Tibial artery (tissue), 4 donors: ENCODE measurements around the gene ZNF205.
"Not testable (repeated sequence)": the region's sequence is repeated elsewhere in the genome, so short reads cannot be mapped to it uniquely, and the experiment has no call there.

Source experiments
- DNase-seq, 2 donors: peaks; one replicate each; pipeline ENCODE4 v3.0.0-alpha.2; 2019
- H3K27ac ChIP-seq, 2 donors: fragments of 200-600 bp; sonication (generic) in 1 of 2; 1 replicate in 1 of 2; 2 replicates in 1 of 2; pipeline ENCODE4 v1.5.1; 2018 to 2019; ENCODE audit warnings: mild to moderate bottlenecking in 1 of 2
- H3K27me3 ChIP-seq, 2 donors: fragments of 200-600 bp; sonication (generic) in 1 of 2; one replicate each; pipeline versions ENCODE4 v1.5.1 to v1.6.0; 2016 to 2019
- H3K36me3 ChIP-seq, 3 donors: fragments of 200-600 bp; sonication (generic) in 2 of 3; one replicate each; pipeline ENCODE4 v1.5.1; 2016 to 2019; ENCODE audit warnings: mild to moderate bottlenecking in 2 of 3
- H3K4me1 ChIP-seq, 4 donors: fragments of 200-600 bp; sonication (generic) in 2 of 4; 1 replicate in 3 of 4; 2 replicates in 1 of 4; pipeline ENCODE4 v1.5.1; 2016 to 2019
- H3K4me3 ChIP-seq, 2 donors: fragments of 200-600 bp; sonication (generic) in 1 of 2; 1 replicate in 1 of 2; 2 replicates in 1 of 2; pipeline ENCODE4 v1.5.1; 2018 to 2019; ENCODE audit warnings: mild to moderate bottlenecking in 2 of 2
- H3K9me3 ChIP-seq, 3 donors: fragments of 200-600 bp; sonication (generic) in 1 of 3; one replicate each; pipeline ENCODE4 v1.5.1; 2016 to 2019
- intact Hi-C: fragments of 100-400 bp; cut with DNase I; formaldehyde crosslinking; loops from one replicate; pipeline ENCODE4 v1.15.0; 2023; ENCODE audit warnings: low total_unique reads
- TF ChIP-seq, protein P1 (sequence below), 2 experiments: fragments of 200-600 bp in 1 of 2; fragments of 450-650 bp in 1 of 2; IDR thresholded peaks; one replicate each; pipeline ENCODE4 v1.5.1; 2017 to 2019; ENCODE audit warnings: antibody characterized with exemption in 2 of 2, mild to moderate bottlenecking in 1 of 2, moderate library complexity in 1 of 2

Gene ZNF205

DNA sequence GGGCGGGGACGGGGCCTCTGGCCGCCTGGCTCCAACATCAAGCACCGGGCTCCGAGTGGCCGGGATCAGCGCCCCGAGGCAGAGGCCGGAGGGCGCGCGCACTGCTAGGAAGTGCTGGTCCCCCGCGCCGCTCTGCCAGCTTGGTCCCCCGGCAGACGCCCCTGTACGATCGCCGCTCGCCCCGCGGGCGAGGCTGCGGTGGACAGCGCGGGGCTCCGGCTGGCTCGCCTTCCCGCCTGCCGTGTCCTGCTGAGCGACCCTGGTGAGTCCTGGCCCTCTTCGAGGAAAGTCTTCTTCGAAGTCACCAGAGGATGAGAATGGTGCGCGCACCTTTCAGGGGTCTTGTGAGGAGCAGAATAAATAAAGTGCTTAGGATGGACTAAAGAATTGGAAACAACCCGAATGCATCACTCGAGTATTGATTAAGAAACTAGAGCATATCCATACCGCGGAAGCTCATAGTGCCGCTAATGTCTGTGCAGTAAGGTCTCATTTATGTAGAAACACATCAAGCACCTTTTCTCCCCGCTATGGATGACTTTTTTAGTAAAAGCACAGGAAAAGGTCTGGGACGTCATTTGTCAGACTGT lies 22.8 kb downstream of the ZNF205 start:
- no peak for DNase-seq
- no peaks in the 10 kb centered on the region for H3K9me3 ChIP-seq
- peaks cover 0 to 29% (median 17%) of the 10 kb centered on the region in 4 donors for H3K4me1 ChIP-seq
- H3K36me3 ChIP-seq = peaks cover 0 to 43% (median 16%) of the 10 kb centered on the region in 3 donors
- no peaks in the 10 kb centered on the region for H3K27me3 ChIP-seq
- H3K4me3 ChIP-seq = peak overlapping the region; percentile 74 to 86
- intact Hi-C loops = no loop called here
- TF ChIP-seq, protein P1, sequence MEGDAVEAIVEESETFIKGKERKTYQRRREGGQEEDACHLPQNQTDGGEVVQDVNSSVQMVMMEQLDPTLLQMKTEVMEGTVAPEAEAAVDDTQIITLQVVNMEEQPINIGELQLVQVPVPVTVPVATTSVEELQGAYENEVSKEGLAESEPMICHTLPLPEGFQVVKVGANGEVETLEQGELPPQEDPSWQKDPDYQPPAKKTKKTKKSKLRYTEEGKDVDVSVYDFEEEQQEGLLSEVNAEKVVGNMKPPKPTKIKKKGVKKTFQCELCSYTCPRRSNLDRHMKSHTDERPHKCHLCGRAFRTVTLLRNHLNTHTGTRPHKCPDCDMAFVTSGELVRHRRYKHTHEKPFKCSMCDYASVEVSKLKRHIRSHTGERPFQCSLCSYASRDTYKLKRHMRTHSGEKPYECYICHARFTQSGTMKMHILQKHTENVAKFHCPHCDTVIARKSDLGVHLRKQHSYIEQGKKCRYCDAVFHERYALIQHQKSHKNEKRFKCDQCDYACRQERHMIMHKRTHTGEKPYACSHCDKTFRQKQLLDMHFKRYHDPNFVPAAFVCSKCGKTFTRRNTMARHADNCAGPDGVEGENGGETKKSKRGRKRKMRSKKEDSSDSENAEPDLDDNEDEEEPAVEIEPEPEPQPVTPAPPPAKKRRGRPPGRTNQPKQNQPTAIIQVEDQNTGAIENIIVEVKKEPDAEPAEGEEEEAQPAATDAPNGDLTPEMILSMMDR (IDR thresholded peaks at IDR 0.05) = no peak
- H3K27ac ChIP-seq = peak overlapping the region; percentile 89 to 94

DNA sequence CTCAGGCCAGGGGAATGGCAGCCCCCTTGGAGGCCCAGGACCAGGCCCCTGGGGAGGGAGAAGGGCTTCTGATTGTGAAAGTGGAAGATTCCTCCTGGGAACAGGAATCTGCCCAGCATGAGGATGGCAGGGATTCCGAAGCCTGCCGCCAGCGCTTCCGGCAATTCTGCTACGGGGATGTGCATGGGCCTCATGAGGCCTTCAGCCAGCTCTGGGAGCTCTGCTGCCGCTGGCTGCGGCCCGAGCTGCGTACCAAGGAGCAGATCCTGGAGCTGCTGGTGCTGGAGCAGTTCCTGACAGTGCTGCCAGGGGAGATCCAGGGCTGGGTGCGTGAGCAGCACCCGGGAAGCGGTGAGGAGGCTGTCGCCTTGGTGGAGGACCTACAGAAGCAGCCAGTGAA lies 24.9 kb downstream of the ZNF205 start:
- Histone ChIP-seq H3K4me3 (no peak overlapping the region), H3K4me1 (peaks cover 0 to 28% (median 17%) of the 10 kb centered on the region in 4 donors), H3K36me3 (peaks cover 17 to 52% (median 37%) of the 10 kb centered on the region in 3 donors), H3K27me3 (no peaks in the 10 kb centered on the region), H3K9me3 (no peaks in the 10 kb centered on the region), H3K27ac (no peak overlapping the region)
- DNase-seq = no peak
- intact Hi-C loops = no loop called here
- TF ChIP-seq, protein P1 (IDR thresholded peaks at IDR 0.05) = no peak

DNA sequence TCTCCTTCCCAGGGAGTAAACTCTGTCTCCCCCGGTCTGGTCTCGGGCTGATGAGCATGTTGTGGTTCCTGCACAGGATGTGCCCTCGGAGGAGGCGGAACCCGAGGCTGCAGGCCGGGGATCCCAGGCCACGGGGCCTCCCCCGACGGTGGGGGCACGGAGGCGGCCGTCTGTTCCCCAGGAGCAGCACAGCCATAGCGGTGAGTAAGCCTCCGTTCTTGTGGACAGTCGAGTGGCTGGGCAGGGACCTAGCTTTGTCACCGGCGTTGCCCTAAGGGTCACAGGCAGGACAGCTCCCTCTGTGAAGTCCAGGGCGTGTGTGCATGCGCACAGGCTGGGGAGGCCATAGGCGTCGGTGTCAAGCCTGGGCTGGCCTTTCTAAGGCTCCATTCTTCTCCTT lies 26.0 kb downstream of the ZNF205 start:
- H3K9me3 ChIP-seq = no peaks in the 10 kb centered on the region
- intact Hi-C loops = no loop called here
- H3K27ac ChIP-seq = no peak overlapping the region
- no peak for DNase-seq
- peaks cover 0 to 23% (median 13%) of the 10 kb centered on the region in 4 donors for H3K4me1 ChIP-seq
- H3K27me3 ChIP-seq = no peaks in the 10 kb centered on the region
- TF ChIP-seq, protein P1 (IDR thresholded peaks at IDR 0.05) = no peak
- H3K4me3 ChIP-seq = no peak overlapping the region
- H3K36me3 ChIP-seq = peaks cover 24 to 61% (median 44%) of the 10 kb centered on the region in 3 donors

DNA sequence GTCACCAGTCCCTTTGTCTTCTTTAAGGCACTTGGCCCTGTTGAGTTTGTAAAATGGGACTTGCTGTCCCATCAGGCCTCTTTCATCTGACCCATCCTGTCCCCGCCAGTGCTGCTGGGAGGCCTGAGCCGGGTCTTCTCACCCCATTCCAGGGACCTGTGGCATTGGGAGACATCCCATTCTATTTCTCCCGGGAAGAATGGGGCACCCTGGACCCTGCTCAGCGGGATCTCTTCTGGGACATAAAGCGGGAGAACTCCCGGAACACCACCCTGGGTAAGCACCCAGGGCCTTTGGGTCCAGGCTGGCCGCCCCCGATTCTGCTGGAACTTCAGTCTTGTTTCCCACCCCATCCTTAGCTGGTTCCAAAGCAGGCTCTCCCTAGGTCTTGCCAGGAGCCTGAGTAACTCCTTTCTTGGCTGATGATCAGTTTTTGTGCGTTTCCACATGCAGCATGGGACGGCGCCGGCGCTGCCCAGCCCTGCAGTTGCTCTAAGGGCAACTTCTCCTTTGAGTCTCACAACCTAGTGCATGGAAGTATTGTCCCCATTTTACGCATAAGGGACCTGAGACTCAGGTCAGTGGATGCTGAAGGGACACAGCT lies 26.5 kb downstream of the ZNF205 start:
- H3K9me3 ChIP-seq = no peaks in the 10 kb centered on the region
- H3K27me3 ChIP-seq = no peaks in the 10 kb centered on the region
- H3K4me3 ChIP-seq = no peak overlapping the region
- DNase-seq = no peak
- peaks cover 24 to 61% (median 44%) of the 10 kb centered on the region in 3 donors for H3K36me3 ChIP-seq
- H3K27ac ChIP-seq = no peak overlapping the region
- TF ChIP-seq, protein P1 (IDR thresholded peaks at IDR 0.05) = no peak
- H3K4me1 ChIP-seq = peaks cover 0 to 17% (median 10%) of the 10 kb centered on the region in 4 donors
- intact Hi-C loops = no loop called here

DNA sequence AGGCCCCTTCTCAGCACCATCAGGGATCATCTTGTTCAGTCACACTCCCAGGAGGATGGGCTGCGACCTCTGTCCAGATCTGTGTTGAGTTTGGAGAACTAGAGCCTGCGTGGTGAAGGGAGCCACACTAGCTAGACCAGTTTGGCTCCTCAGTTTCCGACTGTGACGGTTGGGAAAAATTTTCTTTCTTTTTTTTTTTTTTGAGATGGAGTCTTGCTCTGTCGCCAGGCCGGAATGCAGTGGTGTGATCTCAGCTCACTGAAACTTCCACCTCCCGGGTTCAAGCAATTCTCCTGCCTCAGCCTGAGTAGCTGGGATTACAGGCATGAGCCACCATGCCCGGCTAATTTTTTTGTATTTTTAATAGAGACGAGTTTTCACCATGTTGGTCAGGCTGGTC lies 27.2 kb downstream of the ZNF205 start:
- Histone ChIP-seq H3K36me3 (peaks cover 24 to 61% (median 44%) of the 10 kb centered on the region in 3 donors), H3K4me1 (peaks cover 0 to 14% (median 9%) of the 10 kb centered on the region in 4 donors)
- H3K27me3 ChIP-seq, H3K27ac ChIP-seq, intact Hi-C loops, H3K4me3 ChIP-seq, H3K9me3 ChIP-seq, DNase-seq: not testable (repeated sequence)

DNA sequence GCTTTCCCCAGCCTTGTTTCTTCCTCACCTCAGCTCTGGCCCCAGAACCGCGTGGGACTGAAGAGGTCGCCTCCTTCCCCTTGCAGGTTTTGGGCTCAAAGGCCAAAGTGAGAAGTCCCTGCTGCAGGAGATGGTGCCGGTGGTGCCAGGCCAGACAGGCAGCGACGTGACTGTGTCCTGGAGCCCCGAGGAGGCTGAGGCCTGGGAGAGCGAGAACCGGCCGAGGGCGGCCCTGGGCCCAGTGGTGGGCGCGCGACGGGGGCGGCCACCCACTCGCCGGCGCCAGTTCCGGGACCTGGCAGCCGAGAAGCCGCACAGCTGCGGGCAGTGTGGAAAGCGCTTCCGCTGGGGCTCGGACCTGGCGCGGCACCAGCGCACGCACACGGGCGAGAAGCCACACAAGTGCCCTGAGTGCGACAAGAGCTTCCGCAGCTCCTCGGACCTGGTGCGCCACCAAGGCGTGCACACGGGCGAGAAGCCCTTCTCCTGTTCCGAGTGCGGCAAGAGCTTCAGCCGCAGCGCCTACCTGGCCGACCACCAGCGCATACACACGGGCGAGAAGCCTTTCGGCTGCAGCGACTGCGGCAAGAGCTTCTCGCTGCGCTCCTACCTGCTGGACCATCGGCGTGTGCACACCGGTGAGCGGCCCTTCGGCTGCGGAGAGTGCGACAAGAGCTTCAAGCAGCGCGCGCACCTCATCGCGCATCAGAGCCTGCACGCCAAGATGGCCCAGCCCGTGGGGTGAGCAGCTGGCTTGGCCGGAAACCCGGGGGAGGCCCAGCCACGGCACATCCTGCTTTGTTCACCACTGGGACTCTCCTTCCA lies 28.4 kb downstream of the ZNF205 start:
- H3K27me3 ChIP-seq = no peaks in the 10 kb centered on the region

More for the DNA sequence above, 28.4 kb downstream of the ZNF205 start:
- intact Hi-C loops = no loop called here
- peaks cover 0 to 10% (median 5%) of the 10 kb centered on the region in 4 donors for H3K4me1 ChIP-seq
- no peak overlapping the region for H3K4me3 ChIP-seq
- peaks cover 24 to 61% (median 44%) of the 10 kb centered on the region in 3 donors for H3K36me3 ChIP-seq
- H3K9me3 ChIP-seq = no peaks in the 10 kb centered on the region
- no peak overlapping the region for H3K27ac ChIP-seq
- TF ChIP-seq, protein P1 (IDR thresholded peaks at IDR 0.05) = no peak
- DNase-seq = no peak
